MM.1S (cell line): ENCODE data around the gene RBBP9.

Experiments
- DNase-seq: peaks from one replicate; pipeline ENCODE4 v3.0.0-alpha.2; 2015
- H2AFZ ChIP-seq: fragments of 300-600 bp; sonication (generic); 2 replicates; pipeline ENCODE4 v1.6.0; 2016; ENCODE audit warnings: antibody characterized with exemption, low read length
- H3F3A ChIP-seq: fragments of 300-600 bp; sonication (generic); 2 replicates; pipeline ENCODE4 v1.6.1; 2016; ENCODE audit warnings: mild to moderate bottlenecking, antibody characterized with exemption, low read length, moderate library complexity, mixed read lengths; ENCODE audit not compliant: insufficient read depth
- H3K27ac ChIP-seq: fragments of 300-600 bp; sonication (generic); 2 replicates; pipeline ENCODE4 v1.5.1; 2016; ENCODE audit warnings: mild to moderate bottlenecking, low read length
- H3K27me3 ChIP-seq: fragments of 300-600 bp; sonication (generic); replicated peaks from 2 replicates; pipeline ENCODE4 v1.6.0; 2016; ENCODE audit warnings: low read length; ENCODE audit not compliant: insufficient read depth
- H3K36me3 ChIP-seq: fragments of 300-600 bp; sonication (generic); replicated peaks from 2 replicates; pipeline ENCODE4 v1.6.1; 2016; ENCODE audit warnings: mild to moderate bottlenecking, low read length, mixed read lengths; ENCODE audit not compliant: insufficient read depth
- H3K4me1 ChIP-seq: fragments of 300-600 bp; sonication (generic); 2 replicates; pipeline ENCODE4 v1.6.1; 2016; ENCODE audit warnings: low read length, mixed read lengths
- H3K4me2 ChIP-seq: fragments of 300-600 bp; sonication (generic); 2 replicates; pipeline ENCODE4 v1.6.0; 2016; ENCODE audit warnings: low read depth, low read length
- H3K4me3 ChIP-seq: fragments of 300-600 bp; sonication (generic); 2 replicates; pipeline ENCODE4 v1.5.1; 2016; ENCODE audit warnings: low read length, mixed read lengths
- H3K79me2 ChIP-seq: fragments of 300-600 bp; sonication (generic); 2 replicates; pipeline ENCODE4 v1.6.1; 2016; ENCODE audit warnings: mixed run types, low read length, mixed read lengths
- H3K9ac ChIP-seq: fragments of 300-600 bp; sonication (generic); 2 replicates; pipeline ENCODE4 v1.6.1; 2016; ENCODE audit warnings: low read length, mixed read lengths
- H3K9me2 ChIP-seq: fragments of 300-600 bp; sonication (generic); replicated peaks from 2 replicates; pipeline ENCODE4 v1.6.1; 2016; ENCODE audit warnings: mild to moderate bottlenecking, low read length, mixed read lengths; ENCODE audit not compliant: insufficient read depth
- H3K9me3 ChIP-seq: fragments of 300-600 bp; sonication (generic); replicated peaks from 2 replicates; pipeline ENCODE4 v1.6.1; 2016; ENCODE audit warnings: mild to moderate bottlenecking, low read length, mixed read lengths; ENCODE audit not compliant: insufficient read depth
- H4K20me1 ChIP-seq: fragments of 300-600 bp; sonication (generic); 2 replicates; pipeline ENCODE4 v1.6.1; 2016; ENCODE audit warnings: mild to moderate bottlenecking, low read length, moderate library complexity, mixed read lengths; ENCODE audit not compliant: insufficient read depth
- EZH2 ChIP-seq: fragments of 300-600 bp; sonication (generic); optimal IDR thresholded peaks from 2 replicates; pipeline ENCODE3; 2017; ENCODE audit warnings: low read depth, mild to moderate bottlenecking, antibody characterized with exemption, low read length, mixed read lengths
- EZH2phosphoT487 ChIP-seq: fragments of 300-600 bp; sonication (generic); IDR thresholded peaks from 2 replicates; pipeline ENCODE4 v1.6.1; 2018; ENCODE audit warnings: antibody characterized with exemption, low read length
- TF ChIP-seq, protein P1 (sequence below): fragments of 300-600 bp; sonication (generic); IDR thresholded peaks from 2 replicates; pipeline ENCODE4 v1.5.1; 2016; ENCODE audit warnings: antibody characterized with exemption, low read length, mixed read lengths

RBBP9 gene

DNA sequence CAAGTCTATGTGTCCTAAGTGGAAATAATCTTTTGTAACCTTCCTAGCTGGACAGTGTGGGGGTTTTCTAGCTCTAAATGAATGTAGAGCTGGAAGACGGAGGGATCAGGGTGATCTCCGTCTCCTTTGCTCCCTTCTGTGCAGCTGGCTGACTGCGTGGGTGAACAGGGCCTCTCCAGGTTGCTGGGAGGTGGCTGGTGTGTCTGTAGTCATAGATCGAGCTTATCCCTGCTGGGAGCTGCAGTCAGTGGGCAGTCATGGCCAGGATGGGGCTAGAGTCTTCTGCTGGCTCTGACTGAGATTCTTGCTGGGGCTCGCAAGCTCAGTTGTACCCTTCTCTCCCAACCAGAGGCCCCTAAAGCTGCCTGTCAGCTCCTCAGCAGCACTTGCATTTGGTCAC lies 17.1 kb upstream of the RBBP9 start:
- Histone ChIP-seq H3K9ac (no peak overlapping the region), H3K27ac (no peak overlapping the region), H4K20me1 (no peaks in the 10 kb centered on the region), H3F3A (no peaks in the 10 kb centered on the region), H2AFZ (no peak overlapping the region), H3K9me2 (no peaks in the 10 kb centered on the region), H3K79me2 (peaks cover 66% of the 10 kb centered on the region), H3K4me3 (no peak overlapping the region), H3K36me3 (no peaks in the 10 kb centered on the region; the same call in none of the 2 replicates), H3K4me1 (peaks cover 13% of the 10 kb centered on the region; the same call in 1 of the 2 replicates), H3K9me3 (no peaks in the 10 kb centered on the region), H3K4me2 (no peak overlapping the region), H3K27me3 (no peaks in the 10 kb centered on the region)
- TF ChIP-seq, protein P1, sequence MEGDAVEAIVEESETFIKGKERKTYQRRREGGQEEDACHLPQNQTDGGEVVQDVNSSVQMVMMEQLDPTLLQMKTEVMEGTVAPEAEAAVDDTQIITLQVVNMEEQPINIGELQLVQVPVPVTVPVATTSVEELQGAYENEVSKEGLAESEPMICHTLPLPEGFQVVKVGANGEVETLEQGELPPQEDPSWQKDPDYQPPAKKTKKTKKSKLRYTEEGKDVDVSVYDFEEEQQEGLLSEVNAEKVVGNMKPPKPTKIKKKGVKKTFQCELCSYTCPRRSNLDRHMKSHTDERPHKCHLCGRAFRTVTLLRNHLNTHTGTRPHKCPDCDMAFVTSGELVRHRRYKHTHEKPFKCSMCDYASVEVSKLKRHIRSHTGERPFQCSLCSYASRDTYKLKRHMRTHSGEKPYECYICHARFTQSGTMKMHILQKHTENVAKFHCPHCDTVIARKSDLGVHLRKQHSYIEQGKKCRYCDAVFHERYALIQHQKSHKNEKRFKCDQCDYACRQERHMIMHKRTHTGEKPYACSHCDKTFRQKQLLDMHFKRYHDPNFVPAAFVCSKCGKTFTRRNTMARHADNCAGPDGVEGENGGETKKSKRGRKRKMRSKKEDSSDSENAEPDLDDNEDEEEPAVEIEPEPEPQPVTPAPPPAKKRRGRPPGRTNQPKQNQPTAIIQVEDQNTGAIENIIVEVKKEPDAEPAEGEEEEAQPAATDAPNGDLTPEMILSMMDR, result no peak
- TF ChIP-seq EZH2phosphoT487 (no peak), EZH2 (no peak)
- DNase-seq, result no peak

DNA sequence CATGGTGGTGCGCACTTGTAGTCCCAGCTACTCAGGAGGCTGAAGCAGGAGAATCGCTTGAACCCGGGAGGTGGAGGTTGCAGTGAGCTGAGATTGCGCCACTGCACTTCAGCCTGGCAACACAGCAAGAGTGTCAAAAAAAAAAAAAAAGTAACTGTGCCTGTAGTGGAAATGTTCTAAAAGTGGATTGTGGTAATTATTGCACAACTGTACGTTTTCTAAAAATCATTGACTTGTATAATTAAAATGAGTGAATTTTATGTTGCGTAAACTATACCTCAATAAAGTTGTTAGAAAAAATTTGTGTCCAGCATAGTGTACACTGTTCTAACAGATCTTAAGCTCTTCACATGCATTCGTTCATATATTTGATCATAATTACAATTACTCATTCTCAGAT lies 16.2 kb upstream of the RBBP9 start:
- H3K79me2 ChIP-seq, result peaks cover 70% of the 10 kb centered on the region
- no peaks in the 10 kb centered on the region for H3K9me2 ChIP-seq
- H3K27me3 ChIP-seq, result no peaks in the 10 kb centered on the region
- H3K9ac ChIP-seq, result no peak overlapping the region
- peaks cover 16% of the 10 kb centered on the region; the same call in 1 of the 2 replicates for H3K4me1 ChIP-seq
- no peak overlapping the region for H3K4me2 ChIP-seq
- no peak overlapping the region for H3K27ac ChIP-seq
- no peak overlapping the region for H2AFZ ChIP-seq
- no peak for DNase-seq
- H3F3A ChIP-seq, result no peaks in the 10 kb centered on the region
- no peak for TF ChIP-seq EZH2phosphoT487
- TF ChIP-seq, protein P1, result no peak
- no peak for TF ChIP-seq EZH2
- no peaks in the 10 kb centered on the region; the same call in none of the 2 replicates for H3K36me3 ChIP-seq
- H4K20me1 ChIP-seq, result no peaks in the 10 kb centered on the region
- no peak overlapping the region for H3K4me3 ChIP-seq
- no peaks in the 10 kb centered on the region for H3K9me3 ChIP-seq

DNA sequence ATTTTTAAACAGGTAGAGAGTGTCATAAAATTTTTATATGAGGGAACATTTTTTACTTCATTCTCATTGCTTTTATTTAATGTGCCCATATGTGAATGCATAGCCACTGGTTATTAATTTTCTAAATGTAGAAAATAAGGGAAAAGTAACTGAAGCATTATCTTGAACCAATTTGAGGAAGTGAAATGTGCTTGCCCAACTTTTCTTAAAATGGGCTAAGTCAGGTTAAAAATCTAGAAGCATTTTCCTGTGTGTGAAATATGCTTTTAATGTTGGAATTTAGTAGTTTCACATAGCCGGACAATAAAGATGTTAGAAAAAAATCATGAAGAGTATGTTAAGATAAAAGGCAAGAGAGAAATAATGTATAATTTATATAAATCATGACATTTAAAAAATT lies 14.5 kb upstream of the RBBP9 start:
- H2AFZ ChIP-seq, result no peak overlapping the region
- H3K4me3 ChIP-seq, result no peak overlapping the region
- TF ChIP-seq, protein P1, result no peak
- TF ChIP-seq EZH2, result no peak
- TF ChIP-seq EZH2phosphoT487, result no peak
- no peak overlapping the region for H3K9ac ChIP-seq
- peaks cover 20% of the 10 kb centered on the region; the same call in 1 of the 2 replicates for H3K4me1 ChIP-seq
- H3K9me2 ChIP-seq, result no peaks in the 10 kb centered on the region
- no peak overlapping the region for H3K4me2 ChIP-seq
- H3K27ac ChIP-seq, result no peak overlapping the region
- no peak for DNase-seq
- H3K9me3 ChIP-seq, result no peaks in the 10 kb centered on the region
- no peaks in the 10 kb centered on the region for H3K27me3 ChIP-seq
- peaks cover 6% of the 10 kb centered on the region for H3F3A ChIP-seq
- no peaks in the 10 kb centered on the region for H4K20me1 ChIP-seq
- peaks cover 62% of the 10 kb centered on the region for H3K79me2 ChIP-seq
- no peaks in the 10 kb centered on the region; the same call in none of the 2 replicates for H3K36me3 ChIP-seq
